Measurements from ENCODE around the gene MMP1.
"Not testable (repeated sequence)": the region's sequence is repeated elsewhere in the genome, so short reads cannot be mapped to it uniquely, and the experiment has no call there.

MMP1 gene

DNA sequence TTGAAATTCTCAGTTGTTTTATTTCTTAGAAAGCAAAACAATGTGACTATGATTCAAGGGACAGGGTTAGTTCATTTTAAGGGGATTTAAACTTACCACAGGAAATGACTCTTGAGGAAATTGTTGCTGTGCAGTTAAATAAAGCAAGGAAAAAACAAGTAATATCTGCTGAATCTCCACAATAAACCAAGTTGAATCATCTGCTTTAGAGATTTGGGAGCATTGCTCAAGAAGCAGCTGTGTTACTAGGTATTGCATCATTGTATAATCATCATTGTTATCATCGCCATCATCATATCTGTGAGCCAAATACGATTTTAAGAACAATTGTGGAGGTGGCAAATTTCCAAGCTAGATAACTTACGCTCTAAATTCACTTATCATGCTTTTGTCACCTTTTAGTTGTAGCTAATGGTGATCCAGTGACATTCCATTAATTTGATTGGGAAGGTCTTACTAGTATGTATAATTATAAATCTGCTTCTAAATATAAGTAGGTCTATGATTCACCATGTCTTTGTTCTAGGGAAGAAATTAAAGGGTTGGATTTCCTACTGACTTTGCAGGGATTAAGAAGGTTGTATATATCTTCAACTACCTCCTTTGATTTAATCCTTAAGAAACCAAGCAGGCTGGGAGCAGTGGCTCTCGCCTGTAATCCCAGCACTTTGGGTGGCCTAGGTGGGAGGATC lies 37.5 kb downstream of the MMP1 start:
- DNase-seq (ENCODE audit: low read depth): no peak

DNA sequence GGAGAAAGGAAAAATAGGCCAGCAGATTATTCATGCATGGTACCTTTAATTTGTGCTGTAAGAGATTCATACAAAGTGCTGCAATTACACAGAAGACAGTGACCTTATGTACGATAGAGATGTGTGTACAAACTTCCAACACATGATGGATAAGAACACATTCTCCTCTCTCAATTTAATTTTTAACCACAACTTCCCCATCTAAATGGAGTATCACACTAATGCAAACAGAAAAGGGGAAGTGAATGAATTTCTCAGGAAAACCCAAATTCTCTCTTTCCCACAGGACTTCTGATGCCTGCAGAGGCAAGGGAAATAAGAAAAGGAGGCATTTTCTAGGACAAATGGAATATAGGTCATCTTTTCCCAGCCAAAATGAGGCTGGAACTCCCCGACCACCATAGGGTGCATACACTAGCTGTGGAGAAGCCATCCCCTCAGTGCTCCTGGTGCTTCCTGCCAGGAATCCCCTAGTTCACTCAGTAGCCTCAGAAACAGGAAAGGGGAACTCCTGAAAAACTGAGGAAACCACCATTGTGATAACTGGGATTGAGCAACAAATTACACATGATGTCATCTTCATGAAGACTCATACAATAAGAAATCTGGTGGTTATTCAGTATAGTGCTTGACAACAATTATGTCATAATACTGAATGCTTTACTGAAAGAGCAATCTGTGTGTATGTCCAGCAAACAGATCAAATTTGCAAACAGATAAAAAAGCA lies 40.0 kb downstream of the MMP1 start:
- no peak for DNase-seq (ENCODE audit: low read depth)

- DNase-seq (ENCODE audit: low read depth): no peak
Measured at GRCh38 chr11:102753267-102753666, 44.7 kb downstream of the MMP1 start.

DNA sequence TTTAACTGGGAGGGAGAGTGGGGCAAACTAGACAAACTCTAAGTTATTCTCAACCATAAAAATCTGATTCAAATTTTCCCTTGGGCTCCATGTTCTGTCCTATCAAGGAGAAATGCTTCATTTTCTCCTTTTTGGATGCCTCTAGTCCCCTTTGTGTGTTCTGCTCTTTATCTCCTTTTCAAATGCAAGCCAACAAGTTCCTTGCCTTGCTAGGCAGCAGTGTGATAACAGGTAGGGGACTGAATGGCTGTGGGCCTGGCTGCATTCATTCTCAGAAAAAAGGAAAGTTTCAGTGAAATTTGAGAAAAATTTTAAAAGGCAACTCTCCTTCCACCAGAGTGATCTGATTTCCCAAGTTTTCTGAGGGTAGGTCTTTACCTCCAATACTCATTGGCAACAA lies 46.3 kb downstream of the MMP1 start:
- DNase-seq (ENCODE audit: low read depth): no peak

GRCh38 chr11:102749101-102749722 lies 48.7 kb downstream of the MMP1 start:
- no peak for DNase-seq (ENCODE audit: low read depth)

DNA sequence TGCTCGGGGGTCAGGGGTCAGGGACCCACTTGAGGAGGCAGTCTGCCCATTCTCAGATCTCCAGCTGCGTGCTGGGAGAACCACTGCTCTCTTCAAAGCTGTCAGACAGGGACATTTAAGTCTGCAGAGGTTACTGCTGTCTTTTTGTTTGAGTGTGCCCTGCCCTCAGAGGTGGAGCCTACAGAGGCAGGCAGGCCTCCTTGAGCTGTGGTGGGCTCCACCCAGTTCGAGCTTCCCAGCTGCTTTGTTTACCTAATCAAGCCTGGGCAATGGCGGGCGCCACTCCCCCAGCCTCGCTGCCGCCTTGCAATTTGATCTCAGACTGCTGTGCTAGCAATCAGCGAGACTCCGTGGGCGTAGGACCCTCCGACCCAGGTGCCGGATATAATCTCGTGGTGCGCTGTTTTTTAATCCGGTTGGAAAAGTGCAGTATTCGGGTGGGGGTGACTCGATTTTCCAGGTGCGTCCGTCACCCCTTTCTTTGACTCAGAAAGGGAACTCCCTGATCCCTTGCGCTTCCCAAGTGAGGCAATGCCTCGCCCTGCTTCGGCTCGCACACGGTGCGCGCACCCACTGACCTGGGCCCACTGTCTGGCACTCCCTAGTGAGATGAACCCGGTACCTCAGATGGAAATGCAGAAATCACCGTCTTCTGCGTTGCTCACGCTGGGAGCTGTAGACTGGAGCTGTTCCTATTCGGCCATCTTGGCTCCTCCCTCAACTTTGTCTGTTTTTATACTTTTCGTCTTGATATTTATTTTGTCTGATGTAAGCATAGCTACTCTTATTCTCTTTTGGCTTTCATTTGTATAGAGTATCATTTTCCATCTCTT lies 51.0 kb downstream of the MMP1 start:
- DNase-seq (ENCODE audit: low read depth): not testable (repeated sequence)
